ENCODE data around the gene POM121L2. TPM values are rescaled to one million over a fixed set of nuclear protein-coding genes. Genes with fewer than 3 reads are reported as not detected.

Gene POM121L2
- total RNA-seq, 1 experiment from 2014 or later = not detected

- H2AFZ ChIP-seq (ENCODE audit: low read length) = no peak overlapping the region
- WGBS (ENCODE audit: extremely low coverage, insufficient read length, low lambda C conversion rate) = no CpG with 5 or more reads among the region's 10 CpGs
These were observed 22.1 kb upstream of the POM121L2 start for GRCh38 chr6:27334141-27334540.

More at GRCh38 chr6:27334141-27334540, 22.1 kb upstream of the POM121L2 start:
- Histone ChIP-seq H3K27ac (ENCODE audit: insufficient read length, low read depth, low read length) (no peak overlapping the region), H2AK5ac (ENCODE audit: insufficient read length, low read length) (no peak overlapping the region), H2BK12ac (ENCODE audit: insufficient read length, low read depth, low read length) (no peak overlapping the region), H3K56ac (ENCODE audit: insufficient read length, low read depth, low read length) (no peak overlapping the region), H3K4me1 (ENCODE audit: insufficient read depth, low read length) (no peaks in the 10 kb centered on the region), H2BK20ac (ENCODE audit: low read depth, low read length, poor library complexity, severe bottlenecking) (no peak overlapping the region), H3T11ph (ENCODE audit: low read length) (no peak overlapping the region), H2BK120ac (ENCODE audit: low read depth, low read length, poor library complexity, severe bottlenecking) (no peak overlapping the region), H4K20me1 (ENCODE audit: control insufficient read depth, insufficient read depth, insufficient read length) (no peaks in the 10 kb centered on the region), H3K79me1 (ENCODE audit: insufficient read depth, low read depth, low read length, poor library complexity, severe bottlenecking) (no peaks in the 10 kb centered on the region), H2BK5ac (ENCODE audit: insufficient read length, low read length) (no peak overlapping the region), H3K4ac (ENCODE audit: low read depth, low read length) (no peak overlapping the region), H3K9me3 (ENCODE audit: control insufficient read depth, low read depth, low read length) (no peaks in the 10 kb centered on the region), H3K14ac (ENCODE audit: insufficient read depth, low read length) (no peak overlapping the region), H2BK15ac (ENCODE audit: low read depth, low read length) (no peak overlapping the region), H3K27me3 (ENCODE audit: insufficient read depth, low read length) (no peaks in the 10 kb centered on the region; the same call in 1 of the 2 replicates), H3K79me2 (ENCODE audit: insufficient read depth, low read length) (no peaks in the 10 kb centered on the region), H3K9ac (ENCODE audit: extremely low read depth, insufficient read length, low read length) (no peak overlapping the region), H4K5ac (ENCODE audit: insufficient read length, low read depth, low read length) (no peak overlapping the region), H4K8ac (replicated peaks; ENCODE audit: insufficient read length, low read depth, low read length) (no peak overlapping the region), H3K18ac (ENCODE audit: insufficient read length, low read depth, low read length) (no peak overlapping the region), H3K23me2 (ENCODE audit: insufficient read length, low read depth, low read length, poor library complexity, severe bottlenecking) (peaks cover 3% of the 10 kb centered on the region), H3K4me2 (ENCODE audit: insufficient read depth, insufficient read length, low read length) (peak overlapping the region; percentile 56), H4K91ac (ENCODE audit: insufficient read length, low read depth, low read length) (no peak overlapping the region), H3K23ac (ENCODE audit: insufficient read length, low read depth, low read length) (no peak overlapping the region)
- TF ChIP-seq CTCF (conservative IDR thresholded peaks at IDR 0.05) = no peak
- Mint-ChIP-seq H3K4me1 (peaks cover 11% of the 10 kb centered on the region in 2 experiments; a peak in 3 of 4 replicates), H3K27me3 (ENCODE audit: low read depth) (peaks cover 4% of the 10 kb centered on the region), H3K4me3 (peak overlapping the region; percentile 52 to 70), H3K9me3 (no peaks in the 10 kb centered on the region; a peak in 2 of 5 replicates), H3K27ac (no peak overlapping the region), H3K36me3 (ENCODE audit: insufficient read depth in 1 of 3, low read depth in 3 of 3) (no peaks in the 10 kb centered on the region)
- no peak for DNase-seq
